Tibial nerve (tissue), 4 donors: ENCODE data around the gene LRRC27. TPM values are rescaled to one million over a fixed set of nuclear protein-coding genes. Genes with fewer than 3 reads are reported as not detected.

Source experiments
- DNase-seq, 2 donors: peaks; one replicate each; pipeline ENCODE4 v3.0.0-alpha.2; 2019; ENCODE audit warnings: low spot score in 2 of 2
- H3K27ac ChIP-seq, 4 donors: fragments of 200-600 bp; sonication (generic) in 3 of 4; one replicate each; pipeline ENCODE4 v1.5.1; 2017 to 2019; ENCODE audit warnings: mild to moderate bottlenecking in 1 of 4
- H3K27me3 ChIP-seq, 2 donors: fragments of 200-600 bp; sonication (generic) in 1 of 2; one replicate each; pipeline versions ENCODE4 v1.5.1 to v1.6.0; 2017 to 2019
- H3K36me3 ChIP-seq, 3 donors: fragments of 200-600 bp; sonication (generic); one replicate each; pipeline ENCODE4 v1.5.1; 2018 to 2019
- H3K4me1 ChIP-seq, 4 donors: fragments of 200-600 bp; sonication (generic) in 3 of 4; one replicate each; pipeline ENCODE4 v1.5.1; 2017 to 2019
- H3K4me3 ChIP-seq, 4 donors: fragments of 200-600 bp; sonication (generic) in 3 of 4; one replicate each; pipeline ENCODE4 v1.5.1; 2017 to 2019; ENCODE audit warnings: mild to moderate bottlenecking in 1 of 4, moderate library complexity in 1 of 4
- H3K9me3 ChIP-seq, 4 donors: fragments of 200-600 bp; sonication (generic) in 3 of 4; one replicate each; pipeline ENCODE4 v1.5.1; 2017 to 2019
- EP300 ChIP-seq, 2 donors: sonication (generic); formaldehyde crosslinking; IDR thresholded peaks; one replicate each; pipeline ENCODE4 v1.6.1; 2017; ENCODE audit warnings: antibody characterized with exemption in 2 of 2, mild to moderate bottlenecking in 1 of 2
- POLR2A ChIP-seq, 2 donors: fragments of 450-650 bp; IDR thresholded peaks; one replicate each; pipeline ENCODE4 v1.6.1; 2017; ENCODE audit warnings: antibody characterized with exemption in 2 of 2, mild to moderate bottlenecking in 2 of 2, moderate library complexity in 2 of 2
- WGBS, 2 donors: methylation state at CpG; one replicate each; pipeline ENCODE4 v1.1.5; 2018; 5-methylcytosine and 5-hydroxymethylcytosine counted together
- total RNA-seq, 4 donors: library from RNA; depleted of rRNA; stranded (reverse); fragments of >200 nt; gene quantifications; one replicate each; pipeline ENCODE4 v1.1.0, GENCODE V29; 2016
- TF ChIP-seq, protein P1 (sequence below), 5 experiments: fragments of 200-600 bp in 3 of 5; fragments of 450-650 bp in 2 of 5; sonication (generic) in 3 of 5; IDR thresholded peaks; one replicate each; pipeline ENCODE4 v1.5.1; 2016 to 2019; ENCODE audit warnings: antibody characterized with exemption in 5 of 5, mild to moderate bottlenecking in 3 of 5, moderate library complexity in 2 of 5

The LRRC27 gene
- total RNA-seq, 4 donors from 2014 or later = 10.1 to 21.6 (median 17.9) TPM

DNA sequence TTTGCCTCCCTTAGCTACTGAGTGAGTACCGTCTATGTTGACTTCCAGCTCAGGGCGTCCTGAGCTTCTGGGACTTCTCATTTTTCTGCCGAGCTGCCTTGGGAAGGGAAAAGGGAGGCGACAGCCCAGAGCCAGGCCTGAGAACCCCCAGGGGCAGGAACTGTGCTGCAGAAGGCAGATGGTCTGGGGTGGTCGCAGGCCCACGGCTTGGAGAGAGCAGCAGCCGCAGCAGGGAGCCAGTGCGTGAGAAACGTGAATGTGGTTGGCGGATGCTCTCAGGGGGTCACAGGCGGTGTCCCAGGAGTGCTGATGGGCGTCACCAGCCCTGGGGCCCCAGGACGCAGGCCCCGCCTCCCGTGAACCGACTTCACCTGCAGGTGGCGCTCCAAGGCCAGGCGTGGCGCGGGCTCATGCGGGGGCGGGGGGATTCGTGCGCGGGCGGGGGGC, 55.8 kb downstream of the LRRC27 start:
- Histone ChIP-seq H3K4me3 (no peak overlapping the region), H3K27me3 (no peaks in the 10 kb centered on the region), H3K4me1 (peaks cover 0 to 24% (median 10%) of the 10 kb centered on the region in 4 donors), H3K9me3 (no peaks in the 10 kb centered on the region), H3K27ac (peak overlapping the region in 3 of 4 donors; percentile 57 to 82 (median 62)), H3K36me3 (no peaks in the 10 kb centered on the region)
- TF ChIP-seq, protein P1, sequence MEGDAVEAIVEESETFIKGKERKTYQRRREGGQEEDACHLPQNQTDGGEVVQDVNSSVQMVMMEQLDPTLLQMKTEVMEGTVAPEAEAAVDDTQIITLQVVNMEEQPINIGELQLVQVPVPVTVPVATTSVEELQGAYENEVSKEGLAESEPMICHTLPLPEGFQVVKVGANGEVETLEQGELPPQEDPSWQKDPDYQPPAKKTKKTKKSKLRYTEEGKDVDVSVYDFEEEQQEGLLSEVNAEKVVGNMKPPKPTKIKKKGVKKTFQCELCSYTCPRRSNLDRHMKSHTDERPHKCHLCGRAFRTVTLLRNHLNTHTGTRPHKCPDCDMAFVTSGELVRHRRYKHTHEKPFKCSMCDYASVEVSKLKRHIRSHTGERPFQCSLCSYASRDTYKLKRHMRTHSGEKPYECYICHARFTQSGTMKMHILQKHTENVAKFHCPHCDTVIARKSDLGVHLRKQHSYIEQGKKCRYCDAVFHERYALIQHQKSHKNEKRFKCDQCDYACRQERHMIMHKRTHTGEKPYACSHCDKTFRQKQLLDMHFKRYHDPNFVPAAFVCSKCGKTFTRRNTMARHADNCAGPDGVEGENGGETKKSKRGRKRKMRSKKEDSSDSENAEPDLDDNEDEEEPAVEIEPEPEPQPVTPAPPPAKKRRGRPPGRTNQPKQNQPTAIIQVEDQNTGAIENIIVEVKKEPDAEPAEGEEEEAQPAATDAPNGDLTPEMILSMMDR (IDR thresholded peaks at IDR 0.05) = peak; percentile 66 to 88 (median 75)
- TF ChIP-seq POLR2A (IDR thresholded peaks at IDR 0.05) (no peak), EP300 (IDR thresholded peaks at IDR 0.05) (peak in 1 of 2 donors; percentile 15)
- peak in 1 of 2 donors; percentile 62 for DNase-seq
- WGBS, 2 donors = 6 to 19% methylated on average over 7 to 12 of the region's 26 CpGs

DNA sequence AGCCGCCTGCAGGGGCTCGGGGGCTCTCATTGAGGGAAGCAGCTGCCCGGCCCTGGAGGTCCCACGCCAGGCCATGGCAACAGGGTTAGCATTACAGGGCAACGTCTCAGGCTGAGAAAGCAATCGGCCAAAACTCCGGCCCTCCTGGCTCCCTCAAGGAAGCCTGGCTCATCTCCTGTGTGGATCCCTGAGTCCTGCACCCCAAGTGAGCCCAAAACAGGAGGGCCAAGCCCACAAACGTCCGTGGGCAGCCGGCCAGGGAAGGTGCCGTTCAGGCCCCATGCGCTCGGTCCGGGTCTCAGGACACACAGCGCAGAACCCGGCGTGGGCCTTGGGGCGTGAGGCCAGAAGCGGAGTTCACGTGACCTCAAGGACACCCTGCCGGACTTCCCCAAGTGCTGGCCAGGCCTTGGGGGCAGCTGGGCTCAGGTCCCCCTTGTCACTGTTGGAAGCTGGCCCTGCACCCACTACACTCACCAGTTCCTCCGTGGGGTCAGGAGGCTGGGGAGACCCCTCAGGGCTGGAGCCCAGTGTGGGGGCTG, 57.0 kb downstream of the LRRC27 start:
- DNase-seq = no peak
- 7 to 30% methylated on average over 15 of the region's 22 CpGs for WGBS, 2 donors
- H3K27ac ChIP-seq = peak overlapping the region in 1 of 4 donors; percentile 15

DNA sequence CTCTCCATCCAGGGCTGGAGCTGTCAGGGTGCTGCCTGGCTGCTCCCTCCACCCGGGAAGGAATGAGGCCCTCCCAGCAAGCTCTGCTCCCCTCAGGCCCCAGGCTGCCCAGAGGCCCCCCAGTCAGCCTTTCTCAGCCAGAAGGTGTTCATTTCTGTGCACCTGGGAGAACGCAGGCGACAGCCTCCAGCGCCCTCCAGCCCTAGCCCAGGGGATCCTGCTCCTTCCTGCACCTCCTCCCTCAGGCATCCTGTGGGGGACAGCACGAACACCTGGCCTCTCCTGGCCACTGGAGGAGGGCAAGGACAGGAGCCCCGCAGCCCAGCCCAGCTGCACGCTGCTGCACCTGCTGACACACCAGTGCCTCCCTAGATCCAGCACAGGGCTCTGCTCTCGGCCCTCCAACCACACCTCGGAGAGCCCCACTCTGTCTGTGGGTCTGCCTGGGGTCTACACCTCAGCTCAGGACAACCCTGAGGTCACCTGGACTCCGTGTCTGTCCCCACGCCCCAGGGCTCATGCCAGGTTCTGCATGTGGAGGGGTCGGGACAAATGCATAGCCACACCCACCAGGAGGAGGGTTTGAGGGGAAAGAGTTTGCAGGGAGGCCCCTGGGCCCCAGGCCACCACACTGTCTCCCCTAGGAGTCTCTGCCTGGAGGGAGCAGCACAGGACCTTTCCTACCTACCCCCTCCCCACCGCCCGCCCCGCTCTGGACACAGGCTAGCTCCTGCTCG, 57.6 kb downstream of the LRRC27 start:
- WGBS, 2 donors = 65 to 66% methylated on average over 14 to 16 of the region's 16 CpGs
- H3K4me3 ChIP-seq = no peak overlapping the region
- H3K27ac ChIP-seq = peak overlapping the region in 1 of 4 donors; percentile 15

More for the DNA sequence above, 57.0 kb downstream of the LRRC27 start:
- TF ChIP-seq POLR2A (IDR thresholded peaks at IDR 0.05) (no peak), EP300 (IDR thresholded peaks at IDR 0.05) (no peak)
- TF ChIP-seq, protein P1 (IDR thresholded peaks at IDR 0.05) = no peak
- H3K27me3 ChIP-seq = no peaks in the 10 kb centered on the region
- H3K36me3 ChIP-seq = no peaks in the 10 kb centered on the region
- H3K4me1 ChIP-seq = peaks cover 0 to 24% (median 10%) of the 10 kb centered on the region in 4 donors
- no peak overlapping the region for H3K4me3 ChIP-seq
- no peaks in the 10 kb centered on the region for H3K9me3 ChIP-seq

GRCh38 chr10:132390170-132390920, 58.4 kb downstream of the LRRC27 start:
- Histone ChIP-seq H3K9me3 (no peaks in the 10 kb centered on the region), H3K4me1 (peaks cover 0 to 29% (median 10%) of the 10 kb centered on the region in 4 donors), H3K36me3 (no peaks in the 10 kb centered on the region), H3K27ac (no peak overlapping the region), H3K4me3 (no peak overlapping the region), H3K27me3 (no peaks in the 10 kb centered on the region)
- TF ChIP-seq, protein P1 (IDR thresholded peaks at IDR 0.05) = no peak
- no peak for TF ChIP-seq EP300 (IDR thresholded peaks at IDR 0.05)
- DNase-seq = no peak
- WGBS, 2 donors = 73 to 81% methylated on average over 8 of the region's 8 CpGs

More for the DNA sequence above, 57.6 kb downstream of the LRRC27 start:
- TF ChIP-seq POLR2A (IDR thresholded peaks at IDR 0.05) (no peak), EP300 (IDR thresholded peaks at IDR 0.05) (no peak)
- TF ChIP-seq, protein P1 (IDR thresholded peaks at IDR 0.05) = no peak
- H3K27me3 ChIP-seq = no peaks in the 10 kb centered on the region
- no peaks in the 10 kb centered on the region for H3K9me3 ChIP-seq
- H3K4me1 ChIP-seq = peaks cover 0 to 24% (median 10%) of the 10 kb centered on the region in 4 donors
- H3K36me3 ChIP-seq = no peaks in the 10 kb centered on the region
- DNase-seq = peak in 1 of 2 donors; percentile 12
